GM12878 (cell line): ENCODE measurements around the gene CBLN3. TPM values are rescaled to one million over a fixed set of nuclear protein-coding genes. Genes with fewer than 3 reads are reported as not detected.
A peak's percentile ranks its signal among the peaks of the same experiment; 100 is the strongest.

Experiments used
- ATAC-seq: fragments of 200-7000 bp; cut with Tn5 transposase; 3 replicates; pipeline ENCODE4 v1.9.1; 2020; ENCODE audit warnings: mild to moderate bottlenecking, moderate library complexity
- BruUV-seq: library from RNA; stranded (reverse); fragments of 400-500 nt; replicated peaks from 2 replicates; lab custom pipeline; 2021; lab: Mats Ljungman, UMichigan
- CTCF ChIA-PET: fragments of 300-600 bp; sonication (Branson Sonifier 250); formaldehyde crosslinking; extraction: SDS; loops from one replicate; lab custom pipeline; 2021; ENCODE audit warnings: inconsistent platforms; lab: Yijun Ruan, JAX
- POLR2A ChIA-PET: fragments of 350-600 bp; formaldehyde crosslinking; extraction: SDS; loops from one replicate; lab custom pipeline; 2021; ENCODE audit warnings: inconsistent platforms; lab: Charles Lee
- RAD21 ChIA-PET: fragments of 300-600 bp; sonication (Branson Sonifier 250); formaldehyde crosslinking; loops from one replicate; lab custom pipeline; 2023; ENCODE audit warnings: antibody characterized with exemption; ENCODE audit not compliant: unreplicated experiment; lab: Charles Lee
- SMC1A ChIA-PET: fragments of 300-600 bp; sonication (Branson Sonifier 250); formaldehyde crosslinking; loops from one replicate; lab custom pipeline; 2023; ENCODE audit not compliant: unreplicated experiment, uncharacterized antibody; lab: Charles Lee
- DNase-seq: peaks from one replicate; pipeline ENCODE4 v3.0.0-alpha.2; 2011; ENCODE audit warnings: low read depth, low spot score
- FAIRE-seq: peaks from 3 replicates; lab custom pipeline; 2011; peaks lifted over from hg19 to GRCh38; lab: Jason Lieb, UNC
- H2AFZ ChIP-seq: 2 replicates; pipeline ENCODE4 v1.6.0; 2011; ENCODE audit warnings: low read depth, low read length, control low read depth; ENCODE audit not compliant: control insufficient read depth
- H3K27ac ChIP-seq: 2 replicates; pipeline ENCODE4 v1.5.1; 2011; ENCODE audit warnings: control low read depth; ENCODE audit not compliant: control insufficient read depth, insufficient read depth
- H3K27me3 ChIP-seq, 2 experiments: replicated peaks in 1 of 2; 2 replicates each; pipeline versions ENCODE4 v1.6.0 to v1.6.1; 2011; ENCODE audit warnings: low read length in 1 of 2; ENCODE audit not compliant: control insufficient read depth in 2 of 2, insufficient read depth in 2 of 2
- H3K36me3 ChIP-seq, 2 experiments: 2 replicates each; pipeline ENCODE4 v1.5.1; 2011; ENCODE audit warnings: low read length in 1 of 2; ENCODE audit not compliant: control insufficient read depth in 2 of 2, insufficient read depth in 2 of 2
- H3K4me1 ChIP-seq: 2 replicates; pipeline ENCODE4 v1.6.1; 2011; ENCODE audit warnings: mild to moderate bottlenecking, low read length, moderate library complexity, mixed read lengths; ENCODE audit not compliant: control insufficient read depth, insufficient read depth
- H3K4me2 ChIP-seq: 2 replicates; pipeline ENCODE4 v1.6.0; 2011; ENCODE audit warnings: control low read depth; ENCODE audit not compliant: control insufficient read depth, insufficient read depth
- H3K4me3 ChIP-seq: fragments of 200-600 bp; sonication (generic); 2 replicates; pipeline ENCODE4 v1.5.1; 2016
- H3K79me2 ChIP-seq: 2 replicates; pipeline ENCODE4 v1.6.0; 2011; ENCODE audit warnings: low read length; ENCODE audit not compliant: control insufficient read depth, insufficient read depth
- H3K9ac ChIP-seq: 2 replicates; pipeline ENCODE4 v1.8.0; 2011; ENCODE audit warnings: low read length, control low read depth, mixed read lengths; ENCODE audit not compliant: control insufficient read depth, insufficient read depth
- H3K9me3 ChIP-seq: replicated peaks from 3 replicates; pipeline ENCODE4 v1.5.1; 2011; ENCODE audit warnings: mild to moderate bottlenecking, low read length; ENCODE audit not compliant: control insufficient read depth, insufficient read depth
- H4K20me1 ChIP-seq: 2 replicates; pipeline ENCODE4 v1.6.0; 2011; ENCODE audit not compliant: control insufficient read depth, insufficient read depth
- CBX3 ChIP-seq: fragments of 200-600 bp; sonication (generic); IDR thresholded peaks from 2 replicates; pipeline ENCODE4 v1.6.1; 2016; ENCODE audit warnings: low read depth, borderline replicate concordance
- CHD2 ChIP-seq: IDR thresholded peaks from 2 replicates; pipeline ENCODE4 v1.6.1; 2011; ENCODE audit warnings: low read depth, low read length, improper control_type of control experiment, borderline replicate concordance
- EED ChIP-seq: sonication (generic); IDR thresholded peaks from 2 replicates; pipeline ENCODE4 v1.6.1; 2016; ENCODE audit warnings: antibody characterized with exemption, low read depth
- EP300 ChIP-seq, 2 experiments: fragments of 150-350 bp in 1 of 2; IDR thresholded peaks; 2 replicates each; pipeline ENCODE4 v1.6.1; 2011 to 2012; ENCODE audit warnings: low read depth in 2 of 2, low read length in 2 of 2, borderline replicate concordance in 1 of 2, improper control_type of control experiment in 1 of 2, inconsistent platforms in 1 of 2; ENCODE audit not compliant: control insufficient read depth in 1 of 2
- HCFC1 ChIP-seq: fragments of 150-350 bp; IDR thresholded peaks from 2 replicates; pipeline ENCODE4 v1.6.1; 2014; ENCODE audit warnings: low read length
- MEF2B ChIP-seq: fragments of 450-650 bp; IDR thresholded peaks from 2 replicates; pipeline ENCODE4 v1.6.1; 2018; ENCODE audit warnings: mild to moderate bottlenecking, moderate library complexity; ENCODE audit not compliant: partially characterized antibody, poor library complexity, severe bottlenecking
- MTA3 ChIP-seq: IDR thresholded peaks from 2 replicates; pipeline ENCODE4 v1.6.1; 2012; ENCODE audit warnings: low read length, inconsistent platforms, borderline replicate concordance
- MXI1 ChIP-seq: fragments of 150-350 bp; IDR thresholded peaks from 2 replicates; pipeline ENCODE4 v1.6.1; 2011; ENCODE audit warnings: low read depth, mild to moderate bottlenecking, inconsistent platforms, low read length, improper control_type of control experiment
- MYB ChIP-seq: fragments of 150-350 bp; IDR thresholded peaks from 2 replicates; pipeline ENCODE4 v1.6.1; 2014; ENCODE audit warnings: mild to moderate bottlenecking, low read depth, low read length, borderline replicate concordance
- NFIC ChIP-seq: IDR thresholded peaks from 2 replicates; pipeline ENCODE4 v1.6.1; 2012; ENCODE audit warnings: low read depth, mild to moderate bottlenecking, inconsistent platforms, low read length, moderate library complexity
- RELA ChIP-seq: fragments of 450-650 bp; IDR thresholded peaks from 2 replicates; pipeline ENCODE4 v1.8.0; 2014; ENCODE audit warnings: borderline replicate concordance; ENCODE audit not compliant: partially characterized antibody
- RUNX3 ChIP-seq: IDR thresholded peaks from 2 replicates; pipeline ENCODE4 v1.6.1; 2012; ENCODE audit warnings: low read length, inconsistent platforms
- SIN3A ChIP-seq: IDR thresholded peaks from 2 replicates; pipeline ENCODE4 v1.6.1; 2012; ENCODE audit warnings: low read depth, low read length, improper control_type of control experiment
- SREBF1 ChIP-seq: IDR thresholded peaks from 2 replicates; pipeline ENCODE4 v1.6.1; 2012; ENCODE audit warnings: mild to moderate bottlenecking, low read length
- STAT1 ChIP-seq: fragments of 450-650 bp; conservative IDR thresholded peaks from 2 replicates; pipeline ENCODE4 v1.6.1; 2014; ENCODE audit warnings: antibody characterized with exemption, mild to moderate bottlenecking
- SUPT20H ChIP-seq: IDR thresholded peaks from 2 replicates; pipeline ENCODE4 v1.6.1; 2011; ENCODE audit warnings: low read depth, mild to moderate bottlenecking, low read length, moderate library complexity, borderline replicate concordance; ENCODE audit not compliant: control insufficient read depth
- WGBS: methylation state at CpG from one replicate; pipeline ENCODE4 v1.1.6; 2016; ENCODE audit warnings: low lambda C conversion rate; ENCODE audit not compliant: insufficient replicate concordance, insufficient coverage; ENCODE audit errors: missing lambda C conversion rate; 5-methylcytosine and 5-hydroxymethylcytosine counted together
- in situ Hi-C: fragments of 300-500 bp; cut with MboI; formaldehyde crosslinking; loops from 9 replicates; pipeline ENCODE4 v1.14.3; 2018; ENCODE audit warnings: mixed read lengths
- intact Hi-C: fragments of 100-400 bp; cut with micrococcal nuclease; formaldehyde crosslinking; loops from one replicate; pipeline ENCODE4 v1.14.2; 2022; ENCODE audit not compliant: unreplicated experiment
- polyA plus RNA-seq, 11 experiments: library from polyadenylated mRNA; depleted of rRNA in 4 of 11; unstranded in 6 of 11; stranded (reverse) in 5 of 11; fragments of >200 nt; fragmentation: Nextera tagmentation in 4 of 11; fragmentation: Illumina TruSeq in 1 of 11; extraction: Ambion mirVana in 4 of 11; extraction: Trizol in 1 of 11; gene quantifications; 1 replicate in 1 of 11; 2 replicates in 10 of 11; pipeline versions ENCODE4 v1.2.1 to v1.2.3, GENCODE V29; 2011 to 2016; ENCODE audit warnings: inconsistent platforms in 2 of 11, missing spikeins in 2 of 11, low read depth in 1 of 11
- total RNA-seq, 4 experiments: library from RNA; depleted of rRNA in 3 of 4; stranded (reverse); fragments of >200 nt in 3 of 4; fragmentation: Illumina TruSeq in 1 of 4; extraction: Trizol in 1 of 4; gene quantifications; 2 replicates each; pipeline versions ENCODE4 v1.2.1 to v1.2.3, GENCODE V29; 2013 to 2021
- TF ChIP-seq, protein P1 (sequence below): fragments of 450-650 bp; IDR thresholded peaks from 2 replicates; pipeline ENCODE4 v1.6.1; 2016; ENCODE audit warnings: mild to moderate bottlenecking
- TF ChIP-seq, protein P2 (sequence below): fragments of 450-650 bp; IDR thresholded peaks from 2 replicates; pipeline ENCODE4 v1.6.1; 2018; ENCODE audit warnings: mild to moderate bottlenecking, low read depth, moderate library complexity; ENCODE audit not compliant: partially characterized antibody

CBLN3 gene
- total and polyA plus RNA-seq, 10 of the 15 experiments (the other 5 are each of a cell fraction or from before 2014, with no cell fraction given), result 0.16 to 4.9 (median 1.3) TPM

DNA sequence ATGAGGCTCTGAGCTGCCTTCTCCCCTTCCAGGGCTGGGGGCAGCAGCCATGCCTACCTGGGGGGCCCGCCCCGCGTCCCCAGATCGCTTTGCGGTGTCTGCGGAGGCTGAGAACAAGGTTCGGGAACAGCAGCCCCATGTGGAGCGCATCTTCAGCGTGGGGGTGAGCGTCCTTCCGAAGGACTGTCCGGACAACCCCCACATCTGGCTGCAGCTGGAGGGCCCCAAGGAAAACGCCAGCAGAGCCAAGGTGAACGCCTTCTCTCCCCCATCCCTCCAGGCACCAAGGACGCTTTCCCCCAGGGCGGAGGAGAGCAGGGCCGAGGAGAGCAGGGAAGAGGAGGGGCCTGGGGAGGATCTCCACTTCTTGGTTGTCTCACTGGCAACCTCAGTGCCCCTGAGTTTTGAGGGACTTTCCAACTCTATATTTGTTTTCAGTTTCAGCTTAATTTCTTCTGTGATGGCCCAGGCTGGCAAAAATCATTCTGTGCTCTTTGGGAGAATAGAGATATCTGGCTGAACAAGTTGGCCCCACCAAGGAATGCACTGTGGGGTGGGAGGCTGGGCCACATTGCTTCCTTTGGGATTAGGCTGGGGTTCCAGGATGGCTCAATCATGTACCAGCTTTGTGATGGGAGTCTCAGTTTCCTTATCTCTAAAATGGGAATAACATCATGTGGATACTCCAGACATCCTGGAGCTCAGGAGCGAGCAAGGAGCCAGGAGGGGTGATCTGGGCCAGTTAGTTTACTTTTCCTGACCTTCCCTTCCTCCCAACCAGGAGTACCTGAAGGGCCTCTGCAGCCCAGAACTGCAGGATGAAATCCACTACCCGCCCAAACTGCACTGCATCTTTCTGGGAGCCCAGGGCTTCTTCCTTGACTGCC, 1.5 kb upstream of the CBLN3 start:
- DNase-seq, result no peak
- CTCF ChIA-PET, result interaction anchor here (0.6 to 10.8 kb wide), 52 partner anchors 8 to 875 kb away, joined by 3 to 452 read pairs (median 5); partner anchors contain the start of genes ADCY4, CHMP4A, CIDEB and LTB4R
- peaks cover 8% of the 10 kb centered on the region for H3K4me1 ChIP-seq
- peak; percentile 78 for ATAC-seq
- no peak overlapping the region for H2AFZ ChIP-seq
- peaks cover 4 to 9% of the 10 kb centered on the region in 2 experiments for H3K36me3 ChIP-seq
- SMC1A ChIA-PET, result interaction anchor here (0.8 to 8.1 kb wide), 33 partner anchors 9 to 188 kb away, joined by 3 to 79 read pairs (median 6); partner anchors contain the start of genes ADCY4, CIDEB, LTB4R and NFATC4
- peak overlapping the region; percentile 92 for H3K27ac ChIP-seq
- H3K27me3 ChIP-seq, result no peaks in the 10 kb centered on the region
- in situ Hi-C loops, result loop anchor here (5.0 to 10.0 kb wide), 3 partner anchors 64 to 1126 kb away; partner anchors contain the start of genes BCL2L2, NFATC4 and PPP1R3E
- H4K20me1 ChIP-seq, result no peaks in the 10 kb centered on the region
- FAIRE-seq, result peak; percentile 76
- peaks cover 25% of the 10 kb centered on the region for H3K79me2 ChIP-seq
- no peaks in the 10 kb centered on the region for H3K9me3 ChIP-seq
- peak overlapping the region; percentile 80 for H3K9ac ChIP-seq
- BruUV-seq, result TSS peak; percentile 86
- peak overlapping the region; percentile 93 for H3K4me3 ChIP-seq
- RAD21 ChIA-PET, result interaction anchor here (0.6 to 4.3 kb wide), 41 partner anchors 8 to 799 kb away, joined by 3 to 141 read pairs (median 5); partner anchors contain the start of genes ADCY4, CIDEB, DCAF11 and IRF9
- POLR2A ChIA-PET, result interaction anchor here (0.7 to 3.4 kb wide), 21 partner anchors 10 to 316 kb away, joined by 3 to 61 read pairs (median 4); partner anchors contain the start of genes ADCY4, DCAF11, DHRS1 and IPO4
- intact Hi-C loops, result loop anchor here (1.0 to 2.0 kb wide), 4 partner anchors 66 to 188 kb away; partner anchors contain the start of gene TINF2
- H3K4me2 ChIP-seq, result peak overlapping the region; percentile 91
- WGBS, result 2% methylated on average over 19 of the region's 19 CpGs
- TF ChIP-seq STAT1 (no peak; the same call in 1 of the 2 replicates), MTA3 (no peak), NFIC (no peak), EED (no peak; the same call in 1 of the 2 replicates), RUNX3 (no peak), HCFC1 (no peak), MYB (no peak), CBX3 (no peak), SREBF1 (no peak), SIN3A (no peak), CHD2 (no peak), SUPT20H (no peak), EP300 (IDR thresholded peaks at IDR 0.05; ENCODE audit: borderline replicate concordance in 1 of 2, control insufficient read depth in 1 of 2, low read depth in 2 of 2, low read length in 2 of 2) (no peak), MEF2B (no peak), RELA (peak; percentile 17), MXI1 (peak; percentile 20; the same call in 1 of the 2 replicates)
- TF ChIP-seq, protein P1, sequence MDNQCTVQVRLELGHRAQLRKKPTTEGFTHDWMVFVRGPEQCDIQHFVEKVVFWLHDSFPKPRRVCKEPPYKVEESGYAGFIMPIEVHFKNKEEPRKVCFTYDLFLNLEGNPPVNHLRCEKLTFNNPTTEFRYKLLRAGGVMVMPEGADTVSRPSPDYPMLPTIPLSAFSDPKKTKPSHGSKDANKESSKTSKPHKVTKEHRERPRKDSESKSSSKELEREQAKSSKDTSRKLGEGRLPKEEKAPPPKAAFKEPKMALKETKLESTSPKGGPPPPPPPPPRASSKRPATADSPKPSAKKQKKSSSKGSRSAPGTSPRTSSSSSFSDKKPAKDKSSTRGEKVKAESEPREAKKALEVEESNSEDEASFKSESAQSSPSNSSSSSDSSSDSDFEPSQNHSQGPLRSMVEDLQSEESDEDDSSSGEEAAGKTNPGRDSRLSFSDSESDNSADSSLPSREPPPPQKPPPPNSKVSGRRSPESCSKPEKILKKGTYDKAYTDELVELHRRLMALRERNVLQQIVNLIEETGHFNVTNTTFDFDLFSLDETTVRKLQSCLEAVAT, result peak; percentile 69; the same call in 1 of the 2 replicates
- TF ChIP-seq, protein P2, sequence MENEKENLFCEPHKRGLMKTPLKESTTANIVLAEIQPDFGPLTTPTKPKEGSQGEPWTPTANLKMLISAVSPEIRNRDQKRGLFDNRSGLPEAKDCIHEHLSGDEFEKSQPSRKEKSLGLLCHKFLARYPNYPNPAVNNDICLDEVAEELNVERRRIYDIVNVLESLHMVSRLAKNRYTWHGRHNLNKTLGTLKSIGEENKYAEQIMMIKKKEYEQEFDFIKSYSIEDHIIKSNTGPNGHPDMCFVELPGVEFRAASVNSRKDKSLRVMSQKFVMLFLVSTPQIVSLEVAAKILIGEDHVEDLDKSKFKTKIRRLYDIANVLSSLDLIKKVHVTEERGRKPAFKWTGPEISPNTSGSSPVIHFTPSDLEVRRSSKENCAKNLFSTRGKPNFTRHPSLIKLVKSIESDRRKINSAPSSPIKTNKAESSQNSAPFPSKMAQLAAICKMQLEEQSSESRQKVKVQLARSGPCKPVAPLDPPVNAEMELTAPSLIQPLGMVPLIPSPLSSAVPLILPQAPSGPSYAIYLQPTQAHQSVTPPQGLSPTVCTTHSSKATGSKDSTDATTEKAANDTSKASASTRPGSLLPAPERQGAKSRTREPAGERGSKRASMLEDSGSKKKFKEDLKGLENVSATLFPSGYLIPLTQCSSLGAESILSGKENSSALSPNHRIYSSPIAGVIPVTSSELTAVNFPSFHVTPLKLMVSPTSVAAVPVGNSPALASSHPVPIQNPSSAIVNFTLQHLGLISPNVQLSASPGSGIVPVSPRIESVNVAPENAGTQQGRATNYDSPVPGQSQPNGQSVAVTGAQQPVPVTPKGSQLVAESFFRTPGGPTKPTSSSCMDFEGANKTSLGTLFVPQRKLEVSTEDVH, result no peak
